GM21576 (cell line): ENCODE data around the gene TMEM263.
"Not testable (repeated sequence)": the region's sequence is repeated elsewhere in the genome, so short reads cannot be mapped to it uniquely, and the experiment has no call there.

Experiments
- ATAC-seq: cut with Tn5 transposase; IDR thresholded peaks from one replicate; pipeline ENCODE4 v1.9.1; 2021; ENCODE audit warnings: mild to moderate bottlenecking, moderate library complexity; ENCODE audit not compliant: unreplicated experiment

The TMEM263 gene

GRCh38 chr12:106955377-106956047, at the start of gene TMEM263:
Gene TMEM263, plus strand, starts transcription at chr12:106955907. Its CDS starts 11,210 bp downstream, at chr12:106967117.
- peak; percentile 71 for ATAC-seq

- no peak for ATAC-seq
Observed at GRCh38 chr12:106906715-106907114, 49.0 kb upstream of the TMEM263 start.

GRCh38 chr12:106907411-106907810, 48.3 kb upstream of the TMEM263 start:
- no peak for ATAC-seq

GRCh38 chr12:106907846-106908245, 47.9 kb upstream of the TMEM263 start:
- ATAC-seq: no peak

GRCh38 chr12:106908561-106908960, 47.1 kb upstream of the TMEM263 start:
- no peak for ATAC-seq

DNA sequence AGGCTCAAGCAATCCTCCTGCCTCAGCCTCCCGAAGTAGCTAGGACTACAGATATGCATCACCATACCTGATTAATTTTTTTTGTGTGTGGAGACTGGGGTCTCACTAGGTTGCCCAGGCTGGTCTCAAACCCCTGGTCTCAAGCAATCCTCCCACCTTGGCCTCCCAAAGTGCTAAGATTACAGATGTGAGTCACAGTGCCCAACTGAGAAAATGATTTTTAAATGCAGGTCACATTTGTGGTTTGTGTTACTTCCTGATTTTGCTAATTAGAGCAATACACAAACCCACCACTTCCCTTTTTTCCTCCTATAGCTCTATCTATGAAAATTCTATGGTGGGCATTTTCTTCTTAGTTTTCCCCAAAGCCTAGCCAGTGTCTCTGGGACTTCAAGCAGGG, 45.5 kb upstream of the TMEM263 start:
- peak; percentile 59 for ATAC-seq

- ATAC-seq: no peak
Observed at GRCh38 chr12:106911581-106911980, 44.1 kb upstream of the TMEM263 start.

DNA sequence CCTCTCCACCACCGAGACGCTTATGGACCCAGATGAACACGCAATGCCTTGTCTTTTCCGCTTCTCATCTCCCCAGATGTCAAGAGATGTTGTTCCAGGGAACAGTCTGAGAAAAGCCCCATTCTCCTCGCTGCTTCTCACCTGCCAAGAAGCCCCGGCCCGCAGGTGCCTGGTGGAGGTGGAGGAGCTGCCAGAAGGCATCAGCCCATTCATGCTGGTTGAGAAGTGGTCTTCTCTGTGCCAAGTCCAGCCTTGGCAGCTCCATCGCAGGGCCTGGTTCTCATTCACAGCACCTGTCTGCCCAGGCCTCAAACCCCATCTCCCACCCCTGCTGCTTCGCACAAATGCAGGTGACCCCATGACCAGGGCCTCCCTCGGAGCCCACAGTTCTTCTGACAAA, 42.3 kb upstream of the TMEM263 start:
- no peak for ATAC-seq

- peak; percentile 65 for ATAC-seq
Observed at GRCh38 chr12:106914796-106915634, 40.7 kb upstream of the TMEM263 start.

DNA sequence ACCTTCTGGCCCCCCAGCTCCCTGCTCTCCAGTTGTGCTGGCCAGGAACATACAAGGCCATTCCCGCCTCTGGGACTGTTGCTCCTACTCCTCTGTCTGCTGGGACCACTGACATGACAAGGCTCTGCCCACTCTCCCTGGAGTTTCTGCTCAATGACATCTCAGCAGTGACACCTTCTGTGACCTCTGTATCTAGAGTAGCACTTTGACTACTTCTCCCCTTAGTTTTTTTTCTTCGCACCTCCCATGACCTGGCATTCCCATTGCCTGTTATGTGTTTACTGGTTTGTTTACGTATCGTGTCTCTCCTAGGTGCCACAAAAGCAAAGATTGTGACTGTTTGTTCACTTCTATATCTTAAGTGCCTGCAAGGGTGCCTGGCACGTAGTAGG, 40.1 kb upstream of the TMEM263 start:
- ATAC-seq: no peak

DNA sequence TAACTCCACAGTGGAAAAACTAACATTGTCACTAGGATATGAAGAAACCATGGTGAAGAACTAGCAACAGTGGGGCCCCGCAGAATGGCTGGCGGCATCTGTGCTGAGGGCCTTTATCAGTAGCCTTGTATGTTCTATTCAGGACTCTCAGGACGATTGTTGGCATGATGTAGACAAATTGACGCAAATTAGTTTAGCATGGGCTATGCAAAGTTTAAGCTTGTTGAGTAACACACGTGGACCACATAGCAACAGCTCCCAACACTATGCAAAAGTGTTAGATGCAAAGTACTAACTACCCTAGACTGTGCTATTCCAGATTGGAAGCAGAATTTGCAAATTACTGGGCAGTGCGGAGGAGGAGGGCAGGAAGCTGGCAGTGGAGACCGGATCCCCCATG, 38.2 kb upstream of the TMEM263 start:
- ATAC-seq: no peak

DNA sequence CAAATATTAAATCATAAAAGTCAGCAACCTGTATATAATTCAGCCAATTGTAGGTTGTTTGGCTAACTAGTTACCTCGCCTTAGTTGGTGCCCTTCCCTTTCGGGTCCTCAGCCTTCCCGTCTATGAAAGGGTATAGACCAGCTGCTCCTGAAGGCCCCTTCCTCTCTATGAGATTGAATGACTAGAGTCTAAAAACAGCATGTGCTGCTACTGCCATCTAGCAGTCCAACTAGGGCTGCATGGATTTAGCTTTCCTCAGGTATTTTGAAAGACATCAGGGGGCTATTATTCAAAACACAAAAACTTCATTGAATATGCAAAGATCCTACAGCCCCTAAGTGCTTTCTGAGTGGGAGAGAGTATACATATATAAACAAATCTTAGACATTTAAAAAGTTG, 37.0 kb upstream of the TMEM263 start:
- ATAC-seq: no peak

DNA sequence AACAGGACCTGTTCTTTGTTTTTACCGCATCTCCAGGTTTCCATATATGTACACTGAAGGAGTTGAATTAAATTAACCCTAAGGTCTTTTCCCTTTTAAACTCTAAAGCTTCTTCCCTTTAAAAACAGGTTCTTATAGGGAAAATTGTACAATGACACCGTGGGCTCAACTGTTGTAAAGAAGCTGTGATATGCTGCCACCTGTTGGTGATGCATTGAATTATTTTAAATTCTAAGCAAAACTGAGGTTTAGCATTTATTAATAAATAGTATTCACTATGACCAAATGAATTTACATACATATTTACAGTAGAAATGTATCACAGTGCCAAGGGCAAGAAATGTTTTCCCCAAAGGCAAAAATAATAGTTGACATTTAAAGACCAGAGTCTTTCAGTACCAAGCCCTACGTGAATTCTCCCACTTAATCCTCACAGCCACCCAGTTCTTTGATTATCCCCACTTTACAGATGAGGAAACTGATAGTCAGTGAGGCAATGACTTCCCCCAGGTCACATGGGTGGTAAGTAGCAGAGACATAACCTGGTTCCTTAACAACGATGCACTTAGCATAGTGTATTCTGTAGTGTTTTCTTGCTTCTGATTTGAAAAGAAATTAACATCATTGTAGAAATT, 35.7 kb upstream of the TMEM263 start:
- no peak for ATAC-seq

DNA sequence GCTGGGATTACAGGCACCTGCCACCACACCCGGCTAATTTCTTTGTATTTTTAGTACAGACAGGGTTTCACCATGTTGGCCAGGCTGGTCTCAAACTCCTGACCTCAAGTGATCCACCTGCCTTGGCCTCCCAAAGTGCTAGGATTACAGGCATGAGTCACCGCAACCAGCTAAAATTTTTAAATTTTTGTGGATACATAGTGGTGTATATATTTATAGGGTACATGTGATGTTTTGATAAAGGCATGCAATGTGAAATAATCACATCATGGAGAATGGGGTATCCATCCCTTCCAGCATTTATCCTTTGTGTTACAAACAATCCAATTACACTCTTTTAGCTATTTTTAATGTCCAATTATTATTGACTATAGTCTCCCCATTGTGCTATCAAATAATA, 33.7 kb upstream of the TMEM263 start:
- ATAC-seq: not testable (repeated sequence)

DNA sequence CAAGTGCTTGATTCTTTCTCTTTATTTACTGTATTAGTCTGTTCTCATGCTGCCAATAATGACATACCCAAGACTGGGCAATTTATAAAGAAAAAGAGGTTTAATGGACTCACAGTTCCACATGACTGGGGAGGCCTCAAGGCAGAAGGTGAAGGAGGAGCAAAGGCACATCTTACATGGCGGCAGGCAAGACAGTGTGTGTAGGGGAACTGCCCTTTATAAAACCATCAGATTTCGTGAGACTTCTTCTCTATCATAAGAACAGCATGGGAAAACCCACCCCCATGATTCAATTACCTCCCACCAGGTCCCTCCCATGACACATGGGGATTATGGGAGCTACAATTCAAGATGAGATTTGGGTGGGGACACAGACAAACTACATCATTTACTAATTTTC, 32.1 kb upstream of the TMEM263 start:
- not testable (repeated sequence) for ATAC-seq

DNA sequence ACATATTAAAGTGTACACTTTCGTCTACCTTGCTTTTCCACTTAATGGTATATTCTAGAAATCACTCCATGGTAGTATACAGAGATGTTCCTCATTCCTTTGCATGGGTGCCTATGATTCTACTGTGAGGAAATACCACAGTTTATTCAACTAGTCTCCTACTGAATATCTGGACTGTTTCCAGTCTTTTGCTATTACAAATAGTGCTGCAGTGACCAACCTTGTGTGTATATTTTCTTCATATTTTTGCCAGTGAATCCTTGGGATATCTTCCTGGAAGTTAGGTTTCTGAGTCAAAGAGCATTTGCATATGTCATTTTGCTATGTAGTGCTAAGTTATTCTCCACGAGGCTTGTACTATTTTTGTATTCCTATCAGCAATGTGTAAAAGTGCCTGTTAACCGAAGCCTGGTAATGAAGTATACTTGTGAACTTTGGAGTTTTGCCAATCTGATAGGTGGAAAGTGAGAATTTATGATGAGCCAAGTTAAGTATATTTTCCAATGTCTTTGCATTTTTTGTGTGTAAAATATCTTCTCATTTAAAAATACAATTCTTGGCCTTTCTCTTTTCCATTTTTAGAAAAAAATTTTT, 31.3 kb upstream of the TMEM263 start:
- no peak for ATAC-seq

DNA sequence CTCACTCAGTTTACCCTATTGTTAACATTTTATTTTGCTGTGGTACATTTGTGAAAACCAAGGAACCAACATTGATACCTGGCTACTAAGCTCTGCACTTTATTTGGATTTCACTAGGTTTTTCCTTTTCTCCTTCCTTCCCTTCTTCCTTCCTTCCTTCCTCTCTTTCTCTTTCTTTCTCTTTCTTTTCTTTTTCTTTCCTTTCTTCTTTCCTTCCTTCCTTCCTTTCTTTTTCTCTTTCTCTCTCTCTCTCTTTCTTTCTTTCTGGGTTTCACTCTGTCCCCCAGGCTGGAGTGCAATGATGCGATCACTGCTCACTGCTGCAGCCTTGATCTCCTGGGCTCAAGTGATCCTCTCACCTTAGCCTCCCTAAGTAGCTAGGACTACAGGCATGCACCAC, 29.1 kb upstream of the TMEM263 start:
- no peak for ATAC-seq

DNA sequence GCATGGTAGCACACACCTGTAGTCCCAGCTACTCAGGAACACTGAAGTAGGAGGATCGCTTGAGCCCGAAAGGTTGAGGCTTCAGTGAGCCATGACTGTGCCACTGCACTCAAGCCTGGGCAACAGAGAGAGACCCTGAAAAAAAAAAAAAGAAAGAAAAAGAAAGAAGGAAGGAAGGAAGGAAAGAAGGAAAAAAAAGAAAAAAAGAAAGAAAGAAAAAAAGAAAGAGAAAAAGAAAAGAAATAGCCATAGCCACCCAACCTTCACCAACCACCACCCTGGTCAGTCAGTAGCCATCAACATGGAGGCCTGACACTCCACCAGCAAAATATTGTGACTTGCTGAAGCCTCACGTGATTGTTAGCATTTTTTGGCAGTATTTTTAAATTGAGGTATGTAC, 21.4 kb upstream of the TMEM263 start:
- ATAC-seq: no peak

GRCh38 chr12:106941481-106942156, 14.1 kb upstream of the TMEM263 start:
- no peak for ATAC-seq

DNA sequence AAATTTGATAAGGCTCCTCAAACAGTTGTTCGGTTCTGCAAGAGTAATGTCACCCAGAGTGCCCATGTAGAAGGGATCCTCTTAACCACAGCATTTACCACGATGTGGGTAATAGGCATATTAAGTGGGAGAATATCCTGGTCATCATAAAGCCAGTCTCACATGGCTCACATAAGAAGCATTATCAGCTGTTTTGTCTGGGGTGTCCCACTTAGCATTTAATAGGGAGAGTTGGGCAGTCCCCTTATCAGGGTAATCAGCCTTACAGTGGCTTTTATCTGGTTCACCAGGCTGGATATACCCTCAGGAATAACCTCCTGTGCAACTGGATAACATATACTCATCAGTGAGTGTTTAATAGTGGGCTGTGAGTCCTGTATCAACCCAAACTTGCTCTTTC, 12.9 kb upstream of the TMEM263 start:
- no peak for ATAC-seq

DNA sequence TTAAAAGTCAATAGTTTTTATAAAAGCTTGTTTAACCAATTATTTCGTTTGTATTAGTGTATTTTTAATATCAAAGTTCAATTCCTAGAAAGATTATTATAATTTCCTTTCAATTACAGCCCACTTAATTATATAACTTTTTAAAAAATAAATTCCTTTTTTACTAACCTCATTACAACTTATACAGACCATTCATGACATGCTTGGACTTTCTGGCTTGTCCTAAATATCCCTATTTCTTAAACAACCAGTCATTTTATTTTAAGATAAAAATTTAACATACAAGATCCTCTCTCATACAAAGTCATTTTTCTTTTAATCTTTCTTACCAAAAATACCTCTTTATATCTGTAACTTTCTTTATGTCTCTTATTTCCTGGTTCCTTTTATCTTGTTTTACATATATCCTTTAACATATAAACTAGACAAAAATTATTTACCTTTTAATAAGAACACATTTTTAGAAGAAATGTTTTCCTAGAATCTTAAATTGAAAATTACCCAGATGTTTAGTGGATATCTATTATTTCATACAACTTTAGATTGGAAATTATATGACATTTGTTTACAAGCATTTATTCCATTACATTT, 10.4 kb upstream of the TMEM263 start:
- ATAC-seq: no peak
